H54 (cell line): ENCODE results near the gene SCLY.
A peak's percentile ranks its signal among the peaks of the same experiment; 100 is the strongest.
"Not testable (repeated sequence)": the region's sequence is repeated elsewhere in the genome, so short reads cannot be mapped to it uniquely, and the experiment has no call there.

Experiments used
- DNase-seq: peaks from one replicate; pipeline ENCODE4 v3.0.0; 2011; ENCODE audit warnings: low spot score, mixed read lengths; ENCODE audit not compliant: insufficient read length
- FAIRE-seq: peaks from 3 replicates; lab custom pipeline; 2011; peaks lifted over from hg19 to GRCh38; lab: Jason Lieb, UNC
- POLR2A ChIP-seq: IDR thresholded peaks from 2 replicates; pipeline ENCODE4 v1.6.1; 2011; ENCODE audit warnings: low read depth, mild to moderate bottlenecking, low read length

The SCLY gene

GRCh38 chr2:238030422-238031155, 30.2 kb upstream of the SCLY start:
- no peak for FAIRE-seq
- TF ChIP-seq POLR2A = no peak
- no peak for DNase-seq

- TF ChIP-seq POLR2A = no peak
- no peak for FAIRE-seq
These were observed 29.1 kb upstream of the SCLY start for GRCh38 chr2:238031751-238032150.

GRCh38 chr2:238032755-238033337, 28.0 kb upstream of the SCLY start:
- no peak for TF ChIP-seq POLR2A
- FAIRE-seq (no peak), DNase-seq (no peak)

More at GRCh38 chr2:238031751-238032150, 29.1 kb upstream of the SCLY start:
- DNase-seq = no peak

- not testable (repeated sequence) for DNase-seq, FAIRE-seq
These were observed 26.8 kb upstream of the SCLY start for GRCh38 chr2:238033991-238034390.

- no peak for DNase-seq
- no peak for FAIRE-seq
- TF ChIP-seq POLR2A = no peak
These were observed 22.6 kb upstream of the SCLY start for GRCh38 chr2:238038203-238038602.

DNA sequence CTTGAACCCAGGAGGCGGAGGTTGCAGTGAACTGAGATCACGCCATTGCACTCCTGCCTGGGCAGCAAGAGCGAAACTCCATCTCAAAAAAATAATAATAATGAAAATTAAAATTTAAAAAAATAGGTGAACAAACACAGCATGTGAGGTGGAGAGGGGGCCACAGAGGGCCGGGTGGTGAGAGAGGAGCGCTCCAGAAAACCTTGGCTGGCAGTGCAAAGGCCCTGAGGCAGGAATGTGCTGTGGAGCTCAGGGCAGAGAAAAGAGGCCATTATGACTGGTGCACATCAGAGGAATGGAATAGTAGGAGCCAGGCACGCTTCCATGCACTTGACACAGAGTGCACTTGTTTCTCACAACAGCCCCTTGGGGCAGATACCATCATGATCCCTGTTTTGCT, 21.6 kb upstream of the SCLY start:
- no peak for TF ChIP-seq POLR2A
- FAIRE-seq (no peak), DNase-seq (no peak)

DNA sequence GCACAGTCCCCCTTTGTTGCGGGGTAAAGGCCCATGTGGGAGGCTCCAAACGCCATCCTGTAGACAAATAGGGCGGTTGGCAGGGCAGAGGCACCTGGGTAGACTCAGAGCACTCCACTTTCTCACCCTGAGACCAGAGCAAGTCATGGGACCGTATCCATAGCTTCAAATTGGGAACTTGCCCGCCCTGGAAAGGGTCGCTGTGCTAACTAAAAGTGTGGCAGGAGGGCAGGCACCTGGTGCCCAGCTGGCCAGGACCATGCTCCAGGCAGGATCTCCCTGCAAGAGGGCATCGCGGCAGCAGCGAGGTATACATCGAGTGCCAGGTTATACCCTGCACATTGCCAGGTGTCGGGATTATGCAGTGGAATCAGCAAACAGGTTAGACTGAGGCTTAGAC, 20.8 kb upstream of the SCLY start:
- FAIRE-seq (no peak), DNase-seq (no peak)
- no peak for TF ChIP-seq POLR2A

DNA sequence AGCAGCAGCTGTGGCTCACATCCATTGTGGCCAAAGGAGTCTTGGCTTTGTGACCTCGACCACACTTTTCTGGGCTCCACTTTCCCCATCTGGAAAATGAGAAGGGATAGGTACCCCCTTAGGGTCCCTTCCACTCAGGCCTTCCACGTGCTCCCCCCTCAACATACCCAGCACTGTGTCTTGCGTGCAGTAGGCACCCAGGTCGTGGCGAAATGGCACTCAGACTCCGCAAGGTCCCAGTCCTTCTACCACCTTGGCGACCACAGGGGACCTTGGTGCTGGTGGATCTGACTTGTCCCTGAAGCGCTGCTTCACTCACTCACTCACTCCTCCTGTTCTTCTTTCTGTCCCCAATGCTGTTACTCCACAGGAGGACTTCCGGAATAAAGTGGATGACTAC, 19.9 kb upstream of the SCLY start:
- FAIRE-seq = no peak
- no peak for DNase-seq
- no peak for TF ChIP-seq POLR2A

DNA sequence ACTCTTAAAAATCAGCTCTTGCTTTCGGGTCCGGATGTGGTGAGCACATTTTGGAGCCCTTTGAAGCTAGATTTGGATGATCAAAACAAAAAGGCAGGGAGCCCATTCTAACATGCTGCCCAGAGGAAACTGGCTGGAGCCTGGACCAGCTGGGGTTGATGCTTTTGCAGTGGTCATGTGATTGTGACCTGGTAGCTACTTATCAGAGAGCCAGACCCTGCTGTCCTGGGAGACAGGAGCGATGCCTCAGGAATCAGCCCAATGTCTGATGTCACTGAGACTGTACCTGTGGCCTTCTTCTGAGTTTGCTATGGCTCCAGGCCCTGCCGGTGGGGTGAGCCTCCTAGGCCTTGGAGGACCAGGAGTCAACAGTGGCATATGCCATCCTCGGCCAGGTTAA, 18.7 kb upstream of the SCLY start:
- no peak for FAIRE-seq

GRCh38 chr2:238042849-238043584, 17.8 kb upstream of the SCLY start:
- DNase-seq = no peak
- TF ChIP-seq POLR2A = no peak
- FAIRE-seq = no peak

More for the DNA sequence above, 18.7 kb upstream of the SCLY start:
- DNase-seq = no peak
- TF ChIP-seq POLR2A = no peak

DNA sequence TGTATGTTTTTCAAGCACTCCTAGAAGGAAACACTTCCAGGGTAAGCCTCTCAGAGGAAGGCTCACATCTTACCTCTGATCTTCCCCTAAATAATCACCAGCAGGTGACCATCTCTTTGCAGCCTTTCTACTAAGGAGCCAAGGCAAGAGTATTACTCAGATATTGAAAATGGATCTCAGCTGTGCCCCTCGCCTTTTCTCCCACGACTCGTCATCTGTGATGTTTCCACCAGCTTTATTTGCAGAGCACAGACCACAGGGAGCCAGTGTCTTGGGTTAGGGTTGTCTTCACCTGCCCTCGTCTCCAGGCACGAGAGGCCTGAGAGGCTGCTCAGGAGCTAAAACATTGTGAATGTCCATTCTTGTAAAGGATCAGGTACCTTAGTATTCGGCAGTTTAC, 16.9 kb upstream of the SCLY start:
- no peak for FAIRE-seq
- DNase-seq = no peak
- no peak for TF ChIP-seq POLR2A

GRCh38 chr2:238045575-238045974, 15.2 kb upstream of the SCLY start:
- DNase-seq (no peak), FAIRE-seq (no peak)

DNA sequence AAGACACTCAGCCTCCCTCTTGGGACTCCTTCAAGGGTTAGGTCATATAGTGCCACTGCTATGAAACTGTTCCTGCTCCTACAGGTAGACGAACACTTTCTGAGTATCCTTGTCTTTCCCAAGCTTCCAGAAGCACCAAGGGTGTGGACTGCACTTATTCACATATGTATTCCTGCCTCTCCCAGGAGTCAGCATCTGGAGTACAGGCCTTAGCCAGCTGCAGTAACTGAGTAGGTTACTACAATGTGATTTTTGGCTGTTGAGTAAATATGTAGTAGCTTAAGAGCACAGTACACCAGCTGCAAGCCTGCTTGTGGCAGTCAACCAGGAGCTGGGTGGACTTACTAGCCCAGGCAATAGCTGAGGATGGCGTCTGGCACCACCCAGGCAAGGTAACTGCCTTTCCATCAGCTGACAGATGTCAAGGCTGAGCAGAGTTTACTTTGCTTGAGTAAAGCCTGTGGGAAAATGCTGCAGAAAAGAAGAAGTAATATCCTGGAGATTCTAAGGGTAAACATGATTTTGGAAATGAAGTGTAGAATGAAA, 14.0 kb upstream of the SCLY start:
- no peak for TF ChIP-seq POLR2A
- no peak for DNase-seq
- no peak for FAIRE-seq

More at GRCh38 chr2:238045575-238045974, 15.2 kb upstream of the SCLY start:
- no peak for TF ChIP-seq POLR2A

GRCh38 chr2:238053191-238053776, 7.5 kb upstream of the SCLY start:
- no peak for TF ChIP-seq POLR2A
- FAIRE-seq = peak; percentile 20
- no peak for DNase-seq

- DNase-seq (no peak), FAIRE-seq (no peak)
- no peak for TF ChIP-seq POLR2A
These were observed 5.0 kb upstream of the SCLY start for GRCh38 chr2:238055841-238056240.

- not testable (repeated sequence) for DNase-seq, FAIRE-seq
These were observed 2.9 kb upstream of the SCLY start for GRCh38 chr2:238057696-238058575.
